ENCODE data around the gene NUP205. TPM values are rescaled to one million over a fixed set of nuclear protein-coding genes. Genes with fewer than 3 reads are reported as not detected.
"Not testable (repeated sequence)": the region's sequence is repeated elsewhere in the genome, so short reads cannot be mapped to it uniquely, and the experiment has no call there.

The NUP205 gene
- polyA plus RNA-seq, 3 donors = 65.1 to 77.3 (median 68.3) TPM

DNA sequence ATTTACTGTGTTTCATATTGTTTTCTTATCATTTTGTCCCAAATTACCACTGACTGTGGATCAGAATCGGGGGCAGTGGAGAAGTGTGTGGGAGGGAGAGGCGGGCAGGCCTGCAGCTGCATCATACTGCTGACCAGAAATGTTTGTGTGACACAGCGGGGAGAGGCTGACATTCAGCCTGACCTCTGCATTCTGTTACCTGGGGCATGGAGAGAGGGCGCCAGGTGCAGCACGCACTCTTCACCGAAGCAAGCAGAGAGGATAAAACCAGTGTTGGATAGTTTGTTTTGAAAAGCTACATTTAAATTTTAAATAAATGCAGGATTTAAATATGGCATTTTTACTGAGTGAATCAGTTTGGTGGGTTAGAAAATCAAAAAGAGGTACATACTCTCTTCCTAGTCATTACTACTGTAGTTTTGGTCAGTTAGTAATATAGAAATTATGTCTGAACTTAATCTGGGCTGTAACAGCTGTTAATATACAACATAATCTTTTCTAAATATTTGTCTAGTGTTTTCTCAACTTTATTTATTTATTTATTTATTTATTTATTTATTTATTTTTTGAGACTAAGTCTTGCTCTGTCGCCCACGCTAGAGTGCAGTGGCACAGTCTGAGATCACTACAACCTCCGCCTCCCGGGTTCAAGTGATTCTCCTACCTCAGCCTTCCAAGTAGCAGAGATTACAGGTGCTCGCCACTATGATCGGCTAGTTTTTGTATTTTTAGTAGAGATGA lies 95.8 kb downstream of the NUP205 start:
- DNase-seq (ENCODE audit: extremely low read depth in 1 of 11, low read depth in 9 of 11, low spot score in 4 of 11) = peak in 7 of 11 donors; percentile 24 to 58 (median 43)

DNA sequence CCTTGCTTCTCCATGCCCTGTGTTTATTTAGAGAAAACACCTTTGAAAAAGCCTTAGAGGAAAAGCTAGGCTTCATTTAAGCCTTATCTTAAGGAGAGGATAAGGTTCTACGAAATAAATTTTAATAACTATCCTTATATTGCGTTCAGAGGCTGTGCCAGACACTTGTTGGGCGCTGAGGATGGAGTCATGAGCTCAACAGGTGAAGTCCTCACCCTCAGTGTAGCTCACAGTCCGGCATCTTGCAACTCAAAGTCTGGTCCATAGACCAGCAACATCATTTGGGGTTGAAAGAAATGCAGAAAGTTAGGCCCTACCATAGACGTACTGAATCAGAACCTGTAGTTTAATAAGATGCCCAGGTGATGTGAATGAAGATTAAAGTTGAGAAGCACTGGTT lies 100.8 kb downstream of the NUP205 start:
- no peak for DNase-seq (ENCODE audit: extremely low read depth in 1 of 11, low read depth in 9 of 11, low spot score in 4 of 11)

DNA sequence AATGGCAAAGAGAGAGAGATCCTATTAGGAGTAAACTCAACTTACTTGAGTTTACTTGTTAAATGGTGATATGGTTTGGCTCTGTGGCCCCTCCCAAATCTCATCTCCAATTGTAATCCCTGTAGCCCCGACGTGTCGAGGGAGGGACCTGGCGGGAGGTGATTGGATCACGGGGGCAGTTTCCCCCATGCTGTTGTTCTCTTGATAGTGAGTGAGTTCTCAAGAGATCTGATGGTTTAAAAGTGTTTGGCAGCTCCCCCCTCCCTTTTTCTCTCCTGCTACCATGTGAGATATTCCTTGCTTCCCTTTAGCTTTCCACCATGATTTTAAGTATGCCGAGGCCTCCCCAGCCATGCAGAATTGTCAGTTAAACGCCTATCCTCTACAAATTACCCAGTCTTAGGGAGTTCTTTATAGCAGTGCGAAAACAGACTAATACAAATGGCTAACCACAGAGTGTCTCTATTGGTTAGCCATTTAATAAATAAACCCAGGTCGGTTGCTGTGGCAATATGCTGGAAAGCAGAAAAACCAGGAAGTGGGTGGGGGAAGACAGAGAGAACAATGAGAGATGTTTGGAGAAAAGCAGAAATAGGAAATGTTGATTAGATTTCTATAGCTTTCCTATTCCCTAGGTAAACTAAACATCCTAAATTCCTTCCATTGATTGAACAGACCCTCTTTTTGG lies 101.6 kb downstream of the NUP205 start:
- DNase-seq (ENCODE audit: extremely low read depth in 1 of 11, low read depth in 9 of 11, low spot score in 4 of 11) = peak in 1 of 11 donors; percentile 12

DNA sequence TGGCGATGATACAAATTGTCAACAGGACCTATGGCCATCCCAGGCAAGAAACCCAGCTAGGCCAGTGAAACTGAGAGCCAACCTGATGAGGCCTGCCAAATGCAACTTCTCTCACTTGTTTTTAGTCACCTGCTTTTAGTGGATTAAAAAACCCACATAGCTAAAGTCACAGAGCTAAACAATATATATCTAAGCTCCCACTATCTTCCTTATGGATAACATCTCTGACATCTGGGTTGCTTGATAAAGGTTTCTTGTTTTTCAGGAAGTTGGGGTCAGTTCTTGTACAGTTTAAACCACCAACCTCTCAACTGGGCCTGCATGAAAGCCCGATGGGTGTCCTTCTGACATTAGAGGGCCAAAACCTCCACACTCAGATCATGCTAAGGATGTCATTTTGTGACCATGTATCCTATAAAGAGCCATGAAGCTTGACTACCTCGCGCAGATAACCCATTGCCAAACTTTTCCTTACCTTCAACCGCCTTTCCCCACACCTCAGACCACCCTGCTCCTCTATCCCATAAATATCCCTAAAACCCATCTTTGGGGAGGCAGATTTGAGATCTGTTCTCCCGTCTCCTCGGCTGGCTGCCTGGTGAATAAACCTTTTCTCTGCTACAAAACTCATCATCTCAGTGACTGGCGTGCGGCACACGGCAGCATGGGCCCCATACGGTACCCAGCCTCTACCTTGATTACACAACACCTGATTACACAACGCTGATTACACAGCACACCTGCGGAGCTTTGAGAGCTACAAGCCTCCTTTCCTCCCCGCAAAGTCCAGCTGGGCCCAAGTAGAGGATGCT lies 103.8 kb downstream of the NUP205 start:
- DNase-seq (ENCODE audit: extremely low read depth in 1 of 11, low read depth in 9 of 11, low spot score in 4 of 11) = no peak

DNA sequence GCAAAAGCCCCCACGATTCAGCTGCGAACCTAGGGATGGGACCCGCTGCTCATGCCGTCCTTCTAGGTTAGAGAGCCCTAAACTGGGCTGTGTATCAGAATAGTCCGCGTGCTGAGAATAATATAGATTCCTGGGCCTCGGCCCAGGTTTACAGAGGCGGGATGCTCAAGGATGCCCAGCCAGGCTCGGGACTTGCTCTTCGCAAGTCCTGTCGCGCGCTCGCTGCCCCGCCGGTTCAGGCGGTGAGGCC lies 104.3 kb downstream of the NUP205 start:
- DNase-seq (ENCODE audit: extremely low read depth in 1 of 11, low read depth in 9 of 11, low spot score in 4 of 11) = no peak

DNA sequence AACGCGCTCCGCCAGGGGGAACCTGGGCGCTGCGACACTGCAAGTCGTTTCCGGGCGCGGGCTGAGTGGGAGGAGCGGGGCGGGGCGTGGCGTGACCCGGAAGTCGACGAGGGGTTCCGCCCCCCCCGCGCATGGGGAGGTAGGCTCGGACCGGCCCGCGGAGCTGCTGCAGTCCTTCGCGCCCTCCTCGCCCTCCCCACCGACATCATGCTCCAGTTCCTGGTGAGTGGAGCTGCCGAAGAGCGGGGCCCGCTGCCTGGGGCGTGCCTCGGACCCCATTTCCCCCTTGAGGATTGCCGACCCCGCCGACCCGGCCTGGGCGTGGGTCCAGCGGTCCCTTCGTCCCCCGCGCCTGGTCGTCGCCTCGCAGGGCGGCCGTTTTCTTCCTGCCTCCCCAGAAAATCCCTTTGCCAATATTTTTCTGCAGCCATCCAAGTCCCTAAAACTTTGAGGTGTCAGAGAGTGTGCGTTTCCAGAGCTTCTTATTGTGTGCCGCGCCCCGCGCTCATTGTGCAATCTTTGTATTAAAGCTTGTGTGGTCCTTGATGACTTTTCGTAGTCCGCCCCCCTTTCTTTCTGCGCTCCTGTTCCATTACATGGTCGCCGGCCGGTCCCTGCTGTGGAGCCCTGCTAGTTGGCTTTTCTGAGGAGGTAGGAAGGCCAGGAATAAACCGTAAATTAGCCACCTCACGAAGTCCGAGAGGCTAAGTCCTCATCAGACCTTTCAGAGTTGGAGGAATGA lies 104.8 kb downstream of the NUP205 start, which contains the start of gene STMP1:
Gene STMP1 (plus strand): TSS at position 142 of the 742 bp plus-strand sequence.
- peak; percentile 75 to 94 (median 90) for DNase-seq (ENCODE audit: extremely low read depth in 1 of 11, low read depth in 9 of 11, low spot score in 4 of 11)

DNA sequence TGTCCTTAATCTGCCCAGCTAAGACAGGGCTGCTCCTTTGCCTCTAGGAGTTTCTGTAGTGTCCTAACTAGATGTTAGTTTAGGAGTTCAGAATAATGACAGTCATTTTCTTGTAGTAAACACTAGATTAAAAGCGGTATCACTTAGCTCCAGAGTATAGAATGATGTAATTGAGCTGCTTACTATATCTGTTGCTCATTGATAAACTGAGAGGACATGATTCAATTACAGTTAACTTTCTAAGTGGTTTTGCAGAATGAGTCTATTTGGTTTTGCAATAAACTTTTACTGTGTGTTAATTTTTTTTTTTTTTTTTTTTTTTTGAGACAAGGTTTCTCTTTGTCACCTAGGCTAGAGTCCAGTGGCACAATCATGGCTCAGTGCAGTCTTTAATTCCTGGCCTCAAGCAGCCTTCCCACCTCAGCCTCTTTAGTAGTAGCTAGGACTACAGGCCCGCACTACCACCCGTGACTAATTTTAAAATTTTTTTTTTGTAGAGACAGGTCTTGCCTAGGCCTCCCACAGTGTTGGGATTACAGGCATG lies 106.4 kb downstream of the NUP205 start:
- DNase-seq (ENCODE audit: extremely low read depth in 1 of 11, low read depth in 9 of 11, low spot score in 4 of 11) = no peak

DNA sequence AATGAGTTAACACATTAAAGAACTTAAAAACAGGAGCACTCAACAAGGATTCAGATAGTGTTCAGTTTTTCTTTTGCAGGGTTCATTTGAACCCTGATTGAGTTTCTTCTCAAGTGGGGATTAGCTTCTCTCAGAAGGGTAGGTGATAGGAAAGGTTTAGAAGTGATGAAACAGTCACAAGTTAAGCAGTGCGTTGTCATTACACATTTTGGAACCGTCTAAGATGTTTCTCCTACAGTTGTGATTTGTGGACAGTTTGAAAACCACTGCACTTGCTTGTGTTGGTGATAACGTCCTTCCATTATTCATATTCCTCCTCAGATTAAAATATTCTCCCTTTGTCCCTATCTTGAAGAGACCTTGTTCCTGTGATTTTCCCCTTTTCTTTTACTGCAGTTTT lies 107.3 kb downstream of the NUP205 start:
- no peak for DNase-seq (ENCODE audit: extremely low read depth in 1 of 11, low read depth in 9 of 11, low spot score in 4 of 11)

DNA sequence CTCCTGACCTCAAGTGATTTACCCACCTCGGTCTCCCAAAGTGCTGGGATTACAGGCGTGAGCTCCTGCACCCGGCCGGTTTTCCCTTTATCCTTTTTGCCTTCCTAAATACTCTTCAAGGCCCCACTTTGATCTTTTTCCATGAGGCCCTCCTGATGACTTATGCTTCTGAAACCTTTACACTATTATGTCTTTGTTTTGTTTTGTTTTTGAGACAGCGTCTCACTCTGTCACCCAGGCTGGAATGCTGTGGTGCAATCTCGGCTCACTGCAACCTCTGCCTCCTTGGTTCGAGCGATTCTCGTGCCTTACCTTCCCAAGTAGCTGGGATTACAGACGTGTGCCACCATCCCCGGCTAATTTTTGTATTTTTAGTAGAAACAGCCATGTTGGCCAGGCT lies 108.4 kb downstream of the NUP205 start:
- no peak for DNase-seq (ENCODE audit: extremely low read depth in 1 of 11, low read depth in 9 of 11, low spot score in 4 of 11)

DNA sequence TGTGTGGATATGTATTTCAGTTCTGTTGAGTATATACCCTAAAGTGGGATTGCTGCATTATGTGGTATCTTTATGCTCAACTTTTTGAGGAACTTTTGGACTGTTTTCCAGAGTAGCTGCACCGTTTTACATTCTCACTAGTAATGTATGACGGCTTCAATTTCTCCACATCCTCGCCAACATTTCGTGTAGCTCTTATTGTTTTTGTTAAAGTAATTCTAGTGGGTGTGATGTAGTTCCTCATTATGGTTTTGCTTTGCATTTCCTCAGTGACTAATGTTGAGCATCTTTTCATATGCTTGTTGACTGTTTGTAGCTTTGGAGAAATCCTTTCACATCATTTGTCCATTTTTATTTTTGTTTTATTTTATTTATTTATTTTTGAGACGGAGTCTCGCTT lies 109.1 kb downstream of the NUP205 start:
- no peak for DNase-seq (ENCODE audit: extremely low read depth in 1 of 11, low read depth in 9 of 11, low spot score in 4 of 11)

DNA sequence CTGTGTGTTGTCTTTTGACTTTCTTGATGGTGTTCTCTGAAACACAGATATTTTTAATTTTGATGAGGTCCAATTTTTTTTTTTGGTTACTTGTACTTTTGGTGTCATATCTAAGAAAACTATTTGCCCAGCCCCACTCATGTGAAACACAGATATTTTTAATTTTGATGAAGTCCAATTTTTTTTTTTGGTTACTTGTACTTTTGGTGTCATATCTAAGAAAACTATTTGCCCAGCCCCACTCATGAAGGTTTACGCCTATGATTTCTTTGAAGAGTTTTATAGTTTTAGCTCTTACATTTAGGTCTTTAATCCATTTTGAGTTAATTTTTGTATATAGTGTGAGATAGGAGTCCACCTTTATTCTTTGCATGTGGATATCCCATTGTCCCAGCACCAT lies 109.9 kb downstream of the NUP205 start:
- DNase-seq (ENCODE audit: extremely low read depth in 1 of 11, low read depth in 9 of 11, low spot score in 4 of 11) = not testable (repeated sequence)

DNA sequence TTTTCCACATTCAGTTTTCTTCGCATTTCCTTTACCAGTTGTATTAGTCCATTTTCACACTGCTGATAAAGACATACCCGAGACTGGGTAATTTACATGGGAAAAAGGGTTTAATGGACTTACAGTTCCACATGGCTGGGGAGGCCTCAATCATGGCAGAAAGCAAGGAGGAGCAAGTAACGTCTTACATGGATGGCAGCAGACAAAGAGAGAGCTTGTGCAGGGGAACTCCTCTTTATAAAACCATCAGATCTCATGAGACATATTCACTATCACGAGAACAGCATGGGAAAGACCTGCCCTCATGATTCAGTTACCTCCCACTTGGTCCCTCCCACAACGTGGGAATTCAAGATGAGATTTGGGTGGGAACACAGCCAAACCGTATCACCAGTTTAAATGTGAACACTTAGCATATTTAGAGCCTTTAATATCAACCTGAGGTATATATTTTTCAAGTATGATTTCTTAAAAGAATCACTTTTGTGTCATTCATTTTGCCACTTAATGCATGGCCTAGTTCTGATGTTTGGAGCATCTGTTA lies 111.2 kb downstream of the NUP205 start:
- not testable (repeated sequence) for DNase-seq (ENCODE audit: extremely low read depth in 1 of 11, low read depth in 9 of 11, low spot score in 4 of 11)

DNA sequence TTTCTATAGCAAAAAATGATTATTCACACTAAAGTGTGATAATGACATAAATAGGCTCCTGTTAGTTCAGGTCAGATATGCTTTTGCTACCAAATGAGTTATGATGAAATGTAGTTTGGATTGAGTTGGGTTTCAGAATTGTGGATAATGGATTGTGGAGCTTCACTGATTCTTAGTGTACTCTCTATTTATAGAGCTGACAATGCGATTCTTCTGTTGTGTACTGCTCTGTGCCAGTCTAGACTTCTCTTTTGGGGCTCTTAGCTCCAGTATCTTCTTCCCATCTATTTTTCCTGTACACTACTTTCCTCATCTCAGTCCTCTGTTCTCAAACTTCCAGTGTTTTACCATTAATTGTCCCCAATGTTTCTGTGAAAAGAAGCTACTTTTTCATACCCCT lies 112.1 kb downstream of the NUP205 start:
- DNase-seq (ENCODE audit: extremely low read depth in 1 of 11, low read depth in 9 of 11, low spot score in 4 of 11) = no peak

DNA sequence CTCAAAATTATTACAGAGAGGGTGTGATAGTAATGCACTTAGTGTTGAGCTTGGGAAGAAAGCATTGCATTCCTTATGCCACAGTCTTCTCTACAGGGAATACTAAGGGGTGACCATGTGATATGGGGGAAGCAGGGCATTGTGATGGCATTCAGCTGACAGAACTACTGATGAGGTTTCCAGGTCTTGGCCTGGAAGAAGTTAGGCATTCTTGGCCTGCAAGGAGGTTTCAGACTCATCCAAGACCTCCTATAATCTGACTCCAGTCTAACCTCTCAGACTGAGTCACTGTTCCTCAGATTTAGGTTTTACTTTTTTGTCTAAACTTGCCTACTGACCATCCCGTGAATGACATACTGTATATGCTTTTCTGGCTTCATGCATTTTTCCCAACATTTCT lies 112.5 kb downstream of the NUP205 start:
- no peak for DNase-seq (ENCODE audit: extremely low read depth in 1 of 11, low read depth in 9 of 11, low spot score in 4 of 11)

DNA sequence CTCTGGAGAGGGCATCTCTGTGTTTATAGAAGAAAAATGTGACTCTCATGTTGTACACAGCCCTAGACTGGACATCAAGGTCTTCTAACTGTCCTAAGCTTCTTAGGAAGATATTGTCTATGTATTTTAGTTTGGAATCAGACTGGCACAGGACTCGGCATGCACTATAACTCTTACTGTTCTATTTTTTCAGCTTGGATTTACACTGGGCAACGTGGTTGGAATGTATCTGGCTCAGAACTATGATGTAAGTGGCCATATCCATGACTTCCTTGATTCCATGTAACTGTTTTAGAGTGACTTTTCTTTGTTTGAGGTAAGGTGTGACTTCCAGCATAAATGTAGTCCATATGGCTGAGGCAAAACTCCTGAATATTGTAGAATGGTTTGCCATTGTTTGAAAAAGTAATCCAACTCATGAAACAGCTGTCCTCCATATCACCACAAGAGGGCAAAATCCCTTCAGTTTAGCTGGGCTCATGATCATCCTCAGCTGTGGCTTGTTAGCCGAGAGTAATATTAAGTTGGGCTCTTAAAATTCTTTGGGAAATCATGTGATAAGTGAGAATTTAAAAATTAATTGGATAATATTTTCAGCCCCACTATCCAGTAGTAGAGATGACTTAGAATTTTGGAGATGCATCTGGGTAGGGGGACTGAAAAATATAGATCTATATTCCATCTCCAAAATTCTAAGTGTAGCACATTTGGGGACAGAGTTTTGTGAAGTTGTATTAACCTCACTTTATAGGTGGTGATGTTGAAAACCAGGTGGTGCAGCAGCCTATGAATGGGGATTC lies 115.0 kb downstream of the NUP205 start:
- DNase-seq (ENCODE audit: extremely low read depth in 1 of 11, low read depth in 9 of 11, low spot score in 4 of 11) = peak in 5 of 11 donors; percentile 20 to 62 (median 37)

DNA sequence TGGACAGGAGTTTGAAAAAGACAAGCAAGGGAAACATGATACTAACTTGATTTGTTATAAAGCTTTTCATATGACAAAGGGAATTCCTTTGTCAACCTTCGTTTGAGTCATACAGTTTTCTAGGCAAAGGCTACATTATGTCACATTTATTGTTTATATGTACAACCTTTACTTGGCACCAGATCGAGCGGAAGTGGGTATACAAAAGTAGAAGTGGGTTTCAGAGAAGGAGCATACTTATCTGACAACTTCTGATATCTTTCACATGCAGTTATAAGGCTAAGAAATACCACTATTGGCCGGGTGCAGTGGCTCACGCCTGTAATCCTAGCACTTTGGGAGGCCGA lies 115.6 kb downstream of the NUP205 start:
- DNase-seq (ENCODE audit: extremely low read depth in 1 of 11, low read depth in 9 of 11, low spot score in 4 of 11) = no peak

DNA sequence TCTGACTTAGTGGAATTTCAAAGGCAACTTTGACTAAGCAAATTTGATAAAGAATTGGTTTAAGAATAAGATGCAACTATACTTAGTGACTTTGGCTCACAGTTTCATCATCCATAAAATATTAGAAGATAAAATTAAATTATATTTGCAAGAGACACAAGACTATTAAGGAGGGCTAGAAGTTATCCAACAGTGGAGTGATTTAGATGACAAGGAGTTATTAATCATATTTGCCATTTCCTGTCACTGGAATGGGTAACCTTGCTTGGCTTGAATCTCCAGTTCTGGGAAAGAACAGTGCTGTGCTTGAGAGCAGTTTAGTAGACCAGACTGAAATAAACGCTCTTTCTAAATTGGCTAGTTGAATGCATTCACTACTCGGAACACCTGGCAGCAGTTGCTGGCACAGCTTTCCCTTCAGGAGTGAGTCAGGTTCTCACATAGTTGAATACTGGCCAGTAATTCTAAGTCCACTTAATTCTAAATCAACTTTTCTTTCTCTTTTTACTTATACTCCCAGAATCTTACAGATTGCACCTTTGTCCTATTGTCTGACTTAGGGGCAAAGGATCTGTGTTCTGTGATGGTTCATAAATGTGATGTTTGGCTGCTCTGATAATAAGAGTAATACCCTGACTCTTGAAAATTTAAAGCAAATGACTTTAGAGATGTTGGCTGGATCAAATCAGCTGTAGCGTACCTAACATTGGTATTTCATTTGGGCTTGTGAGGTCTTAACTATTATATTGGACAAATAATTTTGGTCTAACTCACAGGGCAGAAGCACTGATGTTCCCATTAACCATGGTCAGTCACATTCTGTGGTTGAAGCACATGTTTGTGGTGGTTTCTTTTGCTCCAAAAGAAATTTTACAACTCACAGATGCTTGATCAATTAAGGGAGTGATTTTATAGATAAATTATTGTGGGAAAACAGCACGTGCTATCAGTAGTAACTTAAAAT lies 121.2 kb downstream of the NUP205 start:
- no peak for DNase-seq (ENCODE audit: extremely low read depth in 1 of 11, low read depth in 9 of 11, low spot score in 4 of 11)
